RPMI8226 (cell line): ENCODE data around the gene RBM41.

ENCODE experiments used
- DNase-seq: peaks from one replicate; pipeline ENCODE4 v3.0.0-alpha.2; 2015

The RBM41 gene

GRCh38 chrX:107025545-107025944, 93.1 kb downstream of the RBM41 start:
- peak; percentile 13 for DNase-seq

- no peak for DNase-seq
These were observed 103.7 kb downstream of the RBM41 start for GRCh38 chrX:107014936-107015335.
